NOMO-1 treated with dmso at 0.1 percent for 144 hours (cell line): ENCODE data around the gene SEMA4F.
"Not testable (repeated sequence)": the region's sequence is repeated elsewhere in the genome, so short reads cannot be mapped to it uniquely, and the experiment has no call there.

Source experiments
- DNase-seq: peaks from one replicate; lab custom pipeline; 2025; ENCODE audit not compliant: unreplicated experiment; lab: John Stamatoyannopoulos, UW

Gene SEMA4F

GRCh38 chr2:74653985-74654882 is at the start of gene SEMA4F:
SEMA4F (plus strand) TSS chr2:74654247; CDS start chr2:74654377, 130 bp downstream.
- DNase-seq, result peak; percentile 97

- no peak for DNase-seq
Measured at GRCh38 chr2:74606927-74607326, 47.1 kb upstream of the SEMA4F start.

- no peak for DNase-seq
Measured at GRCh38 chr2:74617122-74617521, 36.9 kb upstream of the SEMA4F start.

GRCh38 chr2:74618410-74619083 is 35.5 kb upstream of the SEMA4F start:
- DNase-seq, result no peak

- peak; percentile 36 for DNase-seq
Measured at GRCh38 chr2:74619651-74620297, 34.3 kb upstream of the SEMA4F start.

- no peak for DNase-seq
Measured at GRCh38 chr2:74620671-74621070, 33.4 kb upstream of the SEMA4F start.

GRCh38 chr2:74625658-74626425 is 28.2 kb upstream of the SEMA4F start:
- DNase-seq, result no peak

GRCh38 chr2:74628538-74629105 is 25.4 kb upstream of the SEMA4F start:
- DNase-seq, result no peak

- DNase-seq, result not testable (repeated sequence)
Measured at GRCh38 chr2:74630454-74630853, 23.6 kb upstream of the SEMA4F start.

GRCh38 chr2:74632209-74632938 is 21.7 kb upstream of the SEMA4F start:
- no peak for DNase-seq

- no peak for DNase-seq
Measured at GRCh38 chr2:74632939-74633312, 21.1 kb upstream of the SEMA4F start.

- no peak for DNase-seq
Measured at GRCh38 chr2:74639550-74639949, 14.5 kb upstream of the SEMA4F start.

GRCh38 chr2:74645344-74645743 is 8.7 kb upstream of the SEMA4F start:
- DNase-seq, result no peak

GRCh38 chr2:74646201-74646600 is 7.8 kb upstream of the SEMA4F start:
- no peak for DNase-seq

GRCh38 chr2:74646834-74647482 is 7.1 kb upstream of the SEMA4F start:
- DNase-seq, result no peak

GRCh38 chr2:74648009-74648443 is 6.0 kb upstream of the SEMA4F start, which contains the start of gene M1AP:
M1AP (minus strand) TSS chr2:74648330; CDS start chr2:74640275, 8,055 bp downstream.
- no peak for DNase-seq

- DNase-seq, result no peak
Measured at GRCh38 chr2:74653589-74653984, 460 bp upstream of the SEMA4F start.

GRCh38 chr2:74655579-74655978 is 1.5 kb downstream of the SEMA4F start:
- DNase-seq, result no peak

- no peak for DNase-seq
Measured at GRCh38 chr2:74658516-74658915, 4.5 kb downstream of the SEMA4F start.
